Mammary epithelial cell (primary cell): ENCODE results near the gene STC2.

Experiments
- CTCF ChIP-seq, 2 donors: IDR thresholded peaks in 1 of 2; conservative IDR thresholded peaks in 1 of 2; 2 replicates each; pipeline ENCODE4 v1.5.1; 2011 to 2012; ENCODE audit warnings: inconsistent platforms in 2 of 2, low read length in 2 of 2, mild to moderate bottlenecking in 2 of 2, control low read depth in 1 of 2, low read depth in 1 of 2; ENCODE audit not compliant: insufficient read depth in 1 of 2; ENCODE audit errors: extremely low read depth in 1 of 2
- EZH2 ChIP-seq: IDR thresholded peaks from 2 replicates; pipeline ENCODE4 v1.6.1; 2012; ENCODE audit warnings: low read length, inconsistent platforms, borderline replicate concordance

DNA sequence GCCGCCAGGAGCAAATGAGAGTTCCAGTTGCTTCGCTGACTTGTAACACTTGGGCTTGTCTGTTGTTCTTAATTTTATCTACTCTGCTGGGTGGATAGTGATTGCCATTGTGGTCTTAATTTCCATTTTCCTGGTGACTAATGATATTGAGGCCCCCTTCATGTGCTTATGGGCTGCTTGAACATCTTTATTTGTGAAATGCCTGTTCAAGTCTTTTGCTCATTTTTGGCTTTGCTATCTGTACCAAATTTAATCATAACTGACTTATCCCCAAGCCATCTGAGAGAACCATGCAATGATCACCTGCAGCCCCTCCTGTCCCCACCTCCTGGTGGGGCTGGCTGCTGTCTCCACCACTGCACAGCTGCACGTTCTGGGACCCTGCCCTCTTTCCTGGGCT, 20.5 kb downstream of the STC2 start:
- TF ChIP-seq CTCF (conservative IDR thresholded peaks at IDR 0.05 in 1 of 2, IDR thresholded peaks at IDR 0.05 in 1 of 2; ENCODE audit: extremely low read depth in 1 of 2, insufficient read depth in 1 of 2, low read depth in 1 of 2, low read length in 2 of 2): no peak
- TF ChIP-seq EZH2: no peak
